Neural cell (in vitro differentiated cells): ENCODE data around the gene FOXJ2.

Source experiments
- CTCF ChIP-seq: fragments of 450-650 bp; IDR thresholded peaks from 2 replicates; pipeline ENCODE4 v1.5.1; 2014; ENCODE audit warnings: antibody characterized with exemption, mild to moderate bottlenecking, moderate library complexity; ENCODE audit not compliant: poor library complexity, severe bottlenecking
- EP300 ChIP-seq: fragments of 450-650 bp; conservative IDR thresholded peaks from 2 replicates; pipeline ENCODE4 v1.6.1; 2014; ENCODE audit warnings: antibody characterized with exemption, mild to moderate bottlenecking, moderate library complexity; ENCODE audit not compliant: poor library complexity, severe bottlenecking
- EZH2 ChIP-seq: fragments of 200-600, 300-800 bp; shearing (Covaris generic), sonication (generic); IDR thresholded peaks from 2 replicates; pipeline ENCODE4 v1.6.1; 2014; ENCODE audit warnings: antibody characterized with exemption, low read length, borderline replicate concordance, mild to moderate bottlenecking; ENCODE audit not compliant: insufficient read depth, poor library complexity, severe bottlenecking
- MXI1 ChIP-seq: fragments of 450-650 bp; conservative IDR thresholded peaks from 2 replicates; pipeline ENCODE4 v1.6.1; 2014; ENCODE audit warnings: antibody characterized with exemption, mild to moderate bottlenecking; ENCODE audit not compliant: poor library complexity, severe bottlenecking
- RAD21 ChIP-seq: fragments of 450-650 bp; conservative IDR thresholded peaks from 2 replicates; pipeline ENCODE4 v1.6.1; 2014; ENCODE audit warnings: antibody characterized with exemption, mild to moderate bottlenecking, moderate library complexity
- TF ChIP-seq, protein P1 (sequence below): IDR thresholded peaks from 2 replicates; pipeline ENCODE4 v1.6.1; 2012; ENCODE audit warnings: borderline replicate concordance

DNA sequence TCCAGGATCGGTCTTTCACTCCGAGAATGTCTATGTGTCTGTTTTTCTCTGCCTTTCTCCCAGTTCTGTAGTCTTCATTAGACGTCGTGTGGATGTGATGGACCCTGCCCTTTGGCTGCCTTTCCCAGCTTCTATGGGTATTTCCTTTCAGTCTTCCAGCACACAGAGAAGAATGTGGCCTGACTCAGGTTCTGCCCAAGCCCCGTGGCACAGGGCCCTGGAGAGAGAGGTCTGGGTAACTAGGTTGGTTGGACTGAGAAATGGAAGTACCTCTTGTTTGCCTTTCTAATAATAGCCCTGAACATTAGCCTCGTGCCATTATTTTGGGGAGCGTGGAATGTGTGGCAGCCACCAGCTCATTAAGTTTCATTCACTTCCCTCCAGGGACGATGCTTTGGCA, 3.8 kb downstream of the FOXJ2 start:
- TF ChIP-seq CTCF (no peak), MXI1 (no peak), RAD21 (no peak), EZH2 (no peak), EP300 (no peak)
- TF ChIP-seq, protein P1, sequence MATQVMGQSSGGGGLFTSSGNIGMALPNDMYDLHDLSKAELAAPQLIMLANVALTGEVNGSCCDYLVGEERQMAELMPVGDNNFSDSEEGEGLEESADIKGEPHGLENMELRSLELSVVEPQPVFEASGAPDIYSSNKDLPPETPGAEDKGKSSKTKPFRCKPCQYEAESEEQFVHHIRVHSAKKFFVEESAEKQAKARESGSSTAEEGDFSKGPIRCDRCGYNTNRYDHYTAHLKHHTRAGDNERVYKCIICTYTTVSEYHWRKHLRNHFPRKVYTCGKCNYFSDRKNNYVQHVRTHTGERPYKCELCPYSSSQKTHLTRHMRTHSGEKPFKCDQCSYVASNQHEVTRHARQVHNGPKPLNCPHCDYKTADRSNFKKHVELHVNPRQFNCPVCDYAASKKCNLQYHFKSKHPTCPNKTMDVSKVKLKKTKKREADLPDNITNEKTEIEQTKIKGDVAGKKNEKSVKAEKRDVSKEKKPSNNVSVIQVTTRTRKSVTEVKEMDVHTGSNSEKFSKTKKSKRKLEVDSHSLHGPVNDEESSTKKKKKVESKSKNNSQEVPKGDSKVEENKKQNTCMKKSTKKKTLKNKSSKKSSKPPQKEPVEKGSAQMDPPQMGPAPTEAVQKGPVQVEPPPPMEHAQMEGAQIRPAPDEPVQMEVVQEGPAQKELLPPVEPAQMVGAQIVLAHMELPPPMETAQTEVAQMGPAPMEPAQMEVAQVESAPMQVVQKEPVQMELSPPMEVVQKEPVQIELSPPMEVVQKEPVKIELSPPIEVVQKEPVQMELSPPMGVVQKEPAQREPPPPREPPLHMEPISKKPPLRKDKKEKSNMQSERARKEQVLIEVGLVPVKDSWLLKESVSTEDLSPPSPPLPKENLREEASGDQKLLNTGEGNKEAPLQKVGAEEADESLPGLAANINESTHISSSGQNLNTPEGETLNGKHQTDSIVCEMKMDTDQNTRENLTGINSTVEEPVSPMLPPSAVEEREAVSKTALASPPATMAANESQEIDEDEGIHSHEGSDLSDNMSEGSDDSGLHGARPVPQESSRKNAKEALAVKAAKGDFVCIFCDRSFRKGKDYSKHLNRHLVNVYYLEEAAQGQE = no peak
